Gastrocnemius medialis (tissue), 4 donors: Measurements from ENCODE around the gene PDE6A. TPM values are rescaled to one million over a fixed set of nuclear protein-coding genes. Genes with fewer than 3 reads are reported as not detected.

Source experiments
- ATAC-seq, 2 donors: fragments of 150-250 bp; one replicate each; pipeline ENCODE4 v1.9.1; 2016
- DNase-seq, 2 donors: peaks; one replicate each; pipeline ENCODE4 v3.0.0-alpha.2; 2019
- H3K27ac ChIP-seq, 4 donors: fragments of 200-600 bp; sonication (generic); 1 replicate in 1 of 4; 2 replicates in 3 of 4; pipeline ENCODE4 v1.5.1; 2016 to 2018; ENCODE audit warnings: mild to moderate bottlenecking in 2 of 4, moderate library complexity in 1 of 4
- H3K27me3 ChIP-seq, 3 donors: fragments of 200-600 bp; sonication (generic) in 2 of 3; 1 replicate in 1 of 3; 2 replicates in 2 of 3; pipeline versions ENCODE4 v1.5.1 to v1.6.0; 2016 to 2019; ENCODE audit warnings: mild to moderate bottlenecking in 1 of 3, moderate library complexity in 1 of 3
- H3K36me3 ChIP-seq, 2 donors: fragments of 200-600 bp; sonication (generic) in 1 of 2; one replicate each; pipeline ENCODE4 v1.5.1; 2017 to 2018
- H3K4me1 ChIP-seq, 2 donors: fragments of 200-600 bp; sonication (generic) in 1 of 2; one replicate each; pipeline ENCODE4 v1.5.1; 2016 to 2017; ENCODE audit warnings: mild to moderate bottlenecking in 2 of 2
- H3K4me3 ChIP-seq, 4 donors: fragments of 200-600 bp; sonication (generic) in 3 of 4; 1 replicate in 1 of 4; 2 replicates in 3 of 4; pipeline ENCODE4 v1.5.1; 2016 to 2019; ENCODE audit warnings: mild to moderate bottlenecking in 2 of 4
- H3K9me3 ChIP-seq, 3 donors: fragments of 200-600 bp; sonication (generic) in 2 of 3; 1 replicate in 1 of 3; 2 replicates in 2 of 3; pipeline ENCODE4 v1.5.1; 2016 to 2019
- CTCF ChIP-seq, 5 experiments: fragments of 450-650 bp in 3 of 5; fragments of 200-600 bp in 2 of 5; sonication (generic) in 2 of 5; IDR thresholded peaks in 4 of 5; conservative IDR thresholded peaks in 1 of 5; 1 replicate in 4 of 5; 2 replicates in 1 of 5; pipeline ENCODE4 v1.5.1; 2016 to 2019; ENCODE audit warnings: antibody characterized with exemption in 5 of 5, mild to moderate bottlenecking in 3 of 5, moderate library complexity in 3 of 5
- POLR2A ChIP-seq, 2 donors: fragments of 450-650 bp; IDR thresholded peaks; one replicate each; pipeline ENCODE4 v1.6.1; 2017; ENCODE audit warnings: antibody characterized with exemption in 2 of 2, mild to moderate bottlenecking in 2 of 2, moderate library complexity in 2 of 2
- in situ Hi-C, 4 donors: fragments of 200-750 bp; cut with MboI; loops; one replicate each; pipeline versions ENCODE4 v1.15.0 to v1.8.0; 2017; ENCODE audit warnings: low sequenced_read_pairs in 4 of 4
- intact Hi-C: fragments of 100-400 bp; cut with DNase I; formaldehyde crosslinking; loops from one replicate; pipeline ENCODE4 v1.15.1; 2023; ENCODE audit warnings: low total_unique reads
- total RNA-seq, 4 donors: library from RNA; depleted of rRNA; stranded (reverse); fragments of >200 nt; gene quantifications; one replicate each; pipeline versions ENCODE4 v1.1.0 to v1.2.3, GENCODE V29; 2016

PDE6A gene
- total RNA-seq, 4 donors from 2014 or later = not detected

GRCh38 chr5:149900390-149900789, 44.2 kb downstream of the PDE6A start:
- no peaks in the 10 kb centered on the region for H3K9me3 ChIP-seq
- intact Hi-C loops = no loop called here
- in situ Hi-C loops = no loop called here
- H3K4me1 ChIP-seq = peaks cover 10% of the 10 kb centered on the region in 2 donors
- H3K36me3 ChIP-seq = no peaks in the 10 kb centered on the region
- TF ChIP-seq CTCF (IDR thresholded peaks at IDR 0.05 in 4 of 5, conservative IDR thresholded peaks at IDR 0.05 in 1 of 5) = no peak
- TF ChIP-seq POLR2A (IDR thresholded peaks at IDR 0.05) = no peak
- no peaks in the 10 kb centered on the region for H3K27me3 ChIP-seq
- DNase-seq = no peak
- H3K4me3 ChIP-seq = no peak overlapping the region
- no peak overlapping the region for H3K27ac ChIP-seq
- no peak for ATAC-seq

GRCh38 chr5:149898811-149899210, 45.8 kb downstream of the PDE6A start:
- DNase-seq = no peak
- Histone ChIP-seq H3K9me3 (no peaks in the 10 kb centered on the region), H3K4me1 (peaks cover 0 to 2% of the 10 kb centered on the region in 2 donors), H3K27ac (no peak overlapping the region), H3K4me3 (no peak overlapping the region), H3K27me3 (no peaks in the 10 kb centered on the region), H3K36me3 (no peaks in the 10 kb centered on the region)
- intact Hi-C loops (no loop called here), in situ Hi-C loops (no loop called here)
- ATAC-seq = no peak
- TF ChIP-seq POLR2A (IDR thresholded peaks at IDR 0.05) (no peak), CTCF (IDR thresholded peaks at IDR 0.05 in 4 of 5, conservative IDR thresholded peaks at IDR 0.05 in 1 of 5) (no peak)

- Histone ChIP-seq H3K27ac (no peak overlapping the region), H3K9me3 (no peaks in the 10 kb centered on the region), H3K36me3 (no peaks in the 10 kb centered on the region), H3K27me3 (no peaks in the 10 kb centered on the region), H3K4me1 (no peaks in the 10 kb centered on the region), H3K4me3 (no peak overlapping the region)
- ATAC-seq (no peak), DNase-seq (no peak)
- intact Hi-C loops (no loop called here), in situ Hi-C loops (no loop called here)
- TF ChIP-seq CTCF (IDR thresholded peaks at IDR 0.05 in 4 of 5, conservative IDR thresholded peaks at IDR 0.05 in 1 of 5) = no peak
- no peak for TF ChIP-seq POLR2A (IDR thresholded peaks at IDR 0.05)
These were observed 48.9 kb downstream of the PDE6A start for GRCh38 chr5:149895416-149896345.

GRCh38 chr5:149894237-149894636, 50.4 kb downstream of the PDE6A start:
- Histone ChIP-seq H3K36me3 (no peaks in the 10 kb centered on the region), H3K4me3 (no peak overlapping the region), H3K4me1 (no peaks in the 10 kb centered on the region), H3K27me3 (no peaks in the 10 kb centered on the region), H3K27ac (no peak overlapping the region), H3K9me3 (no peaks in the 10 kb centered on the region)
- TF ChIP-seq POLR2A (IDR thresholded peaks at IDR 0.05) (no peak), CTCF (IDR thresholded peaks at IDR 0.05 in 4 of 5, conservative IDR thresholded peaks at IDR 0.05 in 1 of 5) (no peak)
- ATAC-seq (no peak), DNase-seq (no peak)
- in situ Hi-C loops (no loop called here), intact Hi-C loops (no loop called here)
